Measurements from ENCODE around the gene ZCCHC14.

The ZCCHC14 gene

GRCh38 chr16:87472935-87473334, 19.9 kb downstream of the ZCCHC14 start:
- DNase-seq = no peak

- no peak for DNase-seq
Observed at GRCh38 chr16:87472142-87472778, 20.6 kb downstream of the ZCCHC14 start.

GRCh38 chr16:87471278-87472141, 21.3 kb downstream of the ZCCHC14 start:
- DNase-seq = no peak

- no peak for DNase-seq
Observed at GRCh38 chr16:87470332-87470731, 22.5 kb downstream of the ZCCHC14 start.

GRCh38 chr16:87469169-87469568, 23.7 kb downstream of the ZCCHC14 start:
- no peak for DNase-seq

GRCh38 chr16:87468550-87468949, 24.3 kb downstream of the ZCCHC14 start:
- DNase-seq = no peak

- no peak for DNase-seq
Observed at GRCh38 chr16:87466975-87467501, 25.8 kb downstream of the ZCCHC14 start.

GRCh38 chr16:87465879-87466278, 26.9 kb downstream of the ZCCHC14 start:
- no peak for DNase-seq

GRCh38 chr16:87465306-87465705, 27.5 kb downstream of the ZCCHC14 start:
- no peak for DNase-seq

- no peak for DNase-seq
Observed at GRCh38 chr16:87464691-87465300, 28.0 kb downstream of the ZCCHC14 start.

- DNase-seq = no peak
Observed at GRCh38 chr16:87463722-87464690, 28.8 kb downstream of the ZCCHC14 start.

GRCh38 chr16:87461466-87461991, 31.3 kb downstream of the ZCCHC14 start:
- DNase-seq = peak; percentile 87

GRCh38 chr16:87460936-87461335, 31.9 kb downstream of the ZCCHC14 start:
- no peak for DNase-seq

- DNase-seq = no peak
Observed at GRCh38 chr16:87459833-87460232, 33.0 kb downstream of the ZCCHC14 start.

GRCh38 chr16:87459027-87459426, 33.8 kb downstream of the ZCCHC14 start:
- DNase-seq = no peak

GRCh38 chr16:87458424-87458915, 34.4 kb downstream of the ZCCHC14 start:
- DNase-seq = no peak

GRCh38 chr16:87457709-87458423, 35.0 kb downstream of the ZCCHC14 start:
- no peak for DNase-seq

GRCh38 chr16:87457061-87457611, 35.7 kb downstream of the ZCCHC14 start:
- no peak for DNase-seq

- no peak for DNase-seq
Observed at GRCh38 chr16:87454391-87454790, 38.4 kb downstream of the ZCCHC14 start.

- no peak for DNase-seq
Observed at GRCh38 chr16:87453326-87453725, 39.5 kb downstream of the ZCCHC14 start.

Data from NCI-H345 (cell line).